HepG2 (cell line): ENCODE data around the gene PGC. TPM values are rescaled to one million over a fixed set of nuclear protein-coding genes. Genes with fewer than 3 reads are reported as not detected.

Source experiments
- ATF6 ChIP-seq: sonication (generic); formaldehyde crosslinking; conservative IDR thresholded peaks from 2 replicates; pipeline ENCODE4 v1.4.0; 2020; ENCODE audit warnings: missing genetic modification reagents
- HMG20B ChIP-seq: conservative IDR thresholded peaks from 2 replicates; pipeline ENCODE4 v1.6.1; 2016; ENCODE audit warnings: missing genetic modification reagents, missing compliant biosample characterization
- KDM2A ChIP-seq: sonication (generic); formaldehyde crosslinking; IDR thresholded peaks from 2 replicates; pipeline ENCODE4 v1.4.0; 2020; ENCODE audit warnings: low read depth, missing genetic modification reagents, borderline replicate concordance
- PRMT3 ChIP-seq: sonication (generic); formaldehyde crosslinking; IDR thresholded peaks from 2 replicates; pipeline ENCODE4 v1.8.1; 2022; ENCODE audit warnings: low read depth, mild to moderate bottlenecking, moderate library complexity, missing genetic modification reagents, borderline replicate concordance
- SNAPC5 ChIP-seq: sonication (generic); formaldehyde crosslinking; IDR thresholded peaks from 2 replicates; pipeline ENCODE4 v1.8.1; 2023; ENCODE audit warnings: mild to moderate bottlenecking, missing genetic modification reagents, borderline replicate concordance
- THAP9 ChIP-seq: sonication (generic); formaldehyde crosslinking; IDR thresholded peaks from 2 replicates; pipeline ENCODE4; 2020; ENCODE audit warnings: missing genetic modification reagents, mild to moderate bottlenecking, borderline replicate concordance
- ZBTB21 ChIP-seq: sonication (generic); formaldehyde crosslinking; IDR thresholded peaks from 2 replicates; pipeline ENCODE4 v1.4.0; 2020; ENCODE audit warnings: missing genetic modification reagents
- ZBTB8A ChIP-seq: sonication (generic); formaldehyde crosslinking; IDR thresholded peaks from 2 replicates; pipeline ENCODE4 v1.4.0; 2020; ENCODE audit warnings: mild to moderate bottlenecking, low read depth, missing genetic modification reagents, borderline replicate concordance
- ZNF251 ChIP-seq: sonication (generic); formaldehyde crosslinking; IDR thresholded peaks from 2 replicates; pipeline ENCODE4 v1.9.0; 2021; ENCODE audit warnings: mild to moderate bottlenecking, missing genetic modification reagents
- ZNF253 ChIP-seq: sonication (generic); formaldehyde crosslinking; IDR thresholded peaks from 2 replicates; pipeline ENCODE4 v1.8.0; 2022; ENCODE audit warnings: mild to moderate bottlenecking, missing genetic modification reagents, borderline replicate concordance
- ZNF335 ChIP-seq: sonication (generic); formaldehyde crosslinking; IDR thresholded peaks from 2 replicates; pipeline ENCODE4 v1.4.0; 2020; ENCODE audit warnings: missing genetic modification reagents
- ZNF672 ChIP-seq: sonication (generic); formaldehyde crosslinking; IDR thresholded peaks from 2 replicates; pipeline ENCODE4 v1.8.1; 2022; ENCODE audit warnings: missing genetic modification reagents
- ZNF850 ChIP-seq: sonication (generic); formaldehyde crosslinking; conservative IDR thresholded peaks from 2 replicates; pipeline ENCODE4 v1.9.0; 2021; ENCODE audit warnings: mild to moderate bottlenecking, missing genetic modification reagents
- ZNF878 ChIP-seq: sonication (generic); formaldehyde crosslinking; IDR thresholded peaks from 2 replicates; pipeline ENCODE4 v1.8.1; 2023; ENCODE audit warnings: mild to moderate bottlenecking, missing genetic modification reagents, moderate library complexity
- polyA plus RNA-seq, 8 experiments: library from polyadenylated mRNA; depleted of rRNA in 3 of 8; stranded (reverse) in 7 of 8; unstranded in 1 of 8; fragments of >200 nt; fragmentation: Illumina TruSeq in 4 of 8; extraction: Trizol in 4 of 8; gene quantifications; 2 replicates each; pipeline versions ENCODE4 v1.2.1 to v1.2.3, GENCODE V29; 2011 to 2016; ENCODE audit warnings: low read depth in 4 of 8, missing spikeins in 1 of 8, mixed read lengths in 1 of 8; ENCODE audit not compliant: insufficient read depth in 1 of 8
- total RNA-seq, 5 experiments: library from RNA; depleted of rRNA; stranded (reverse); fragments of >200 nt; fragmentation: Illumina TruSeq; extraction: Trizol; gene quantifications; 2 replicates each; pipeline ENCODE4 v1.2.3, GENCODE V29; 2016; ENCODE audit warnings: low read depth in 1 of 5
- TF ChIP-seq, protein P1 (sequence below): sonication (generic); formaldehyde crosslinking; IDR thresholded peaks from 2 replicates; pipeline ENCODE4 v1.4.0; 2020; ENCODE audit warnings: missing genetic modification reagents, borderline replicate concordance
- TF ChIP-seq, protein P2 (sequence below): sonication (generic); formaldehyde crosslinking; IDR thresholded peaks from 2 replicates; pipeline ENCODE4 v1.4.0; 2020; ENCODE audit warnings: missing genetic modification reagents, mild to moderate bottlenecking, borderline replicate concordance

PGC gene
- total and polyA plus RNA-seq, 2 of the 13 experiments (the other 11 are each of a cell fraction or from before 2014, with no cell fraction given) = 426 to 502 TPM

DNA sequence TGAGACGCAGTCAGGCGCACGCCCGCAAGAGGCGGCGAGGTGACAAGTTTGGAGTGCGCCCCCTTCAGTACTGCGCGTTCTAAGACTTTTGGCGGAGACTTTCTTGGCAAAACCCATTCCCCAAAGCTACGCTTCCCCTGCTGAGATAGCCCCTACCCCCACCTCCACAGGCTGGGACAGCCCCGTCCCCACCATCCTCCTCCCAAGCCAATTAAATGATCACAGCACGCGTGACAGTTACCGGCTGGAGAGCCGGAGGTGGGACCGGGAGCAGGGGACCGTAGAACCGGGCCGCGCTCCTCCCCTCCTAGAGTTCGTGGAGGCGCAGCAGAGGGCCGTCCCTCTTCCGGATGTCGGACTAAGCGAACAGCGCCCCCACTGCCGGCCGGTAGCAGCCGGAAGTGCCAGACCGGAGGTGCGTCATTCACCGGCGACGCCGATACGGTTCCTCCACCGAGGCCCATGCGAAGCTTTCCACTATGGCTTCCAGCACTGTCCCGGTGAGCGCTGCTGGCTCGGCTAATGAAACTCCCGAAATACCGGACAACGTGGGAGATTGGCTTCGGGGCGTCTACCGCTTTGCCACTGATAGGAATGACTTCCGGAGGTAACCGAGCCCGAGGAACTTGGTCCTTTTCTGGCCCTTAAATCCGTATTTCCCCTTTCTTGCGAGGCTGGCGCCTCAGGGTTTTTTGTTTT lies 40.2 kb upstream of the PGC start, which contains the start of gene TOMM6 (continued):
- TF ChIP-seq, protein P1, sequence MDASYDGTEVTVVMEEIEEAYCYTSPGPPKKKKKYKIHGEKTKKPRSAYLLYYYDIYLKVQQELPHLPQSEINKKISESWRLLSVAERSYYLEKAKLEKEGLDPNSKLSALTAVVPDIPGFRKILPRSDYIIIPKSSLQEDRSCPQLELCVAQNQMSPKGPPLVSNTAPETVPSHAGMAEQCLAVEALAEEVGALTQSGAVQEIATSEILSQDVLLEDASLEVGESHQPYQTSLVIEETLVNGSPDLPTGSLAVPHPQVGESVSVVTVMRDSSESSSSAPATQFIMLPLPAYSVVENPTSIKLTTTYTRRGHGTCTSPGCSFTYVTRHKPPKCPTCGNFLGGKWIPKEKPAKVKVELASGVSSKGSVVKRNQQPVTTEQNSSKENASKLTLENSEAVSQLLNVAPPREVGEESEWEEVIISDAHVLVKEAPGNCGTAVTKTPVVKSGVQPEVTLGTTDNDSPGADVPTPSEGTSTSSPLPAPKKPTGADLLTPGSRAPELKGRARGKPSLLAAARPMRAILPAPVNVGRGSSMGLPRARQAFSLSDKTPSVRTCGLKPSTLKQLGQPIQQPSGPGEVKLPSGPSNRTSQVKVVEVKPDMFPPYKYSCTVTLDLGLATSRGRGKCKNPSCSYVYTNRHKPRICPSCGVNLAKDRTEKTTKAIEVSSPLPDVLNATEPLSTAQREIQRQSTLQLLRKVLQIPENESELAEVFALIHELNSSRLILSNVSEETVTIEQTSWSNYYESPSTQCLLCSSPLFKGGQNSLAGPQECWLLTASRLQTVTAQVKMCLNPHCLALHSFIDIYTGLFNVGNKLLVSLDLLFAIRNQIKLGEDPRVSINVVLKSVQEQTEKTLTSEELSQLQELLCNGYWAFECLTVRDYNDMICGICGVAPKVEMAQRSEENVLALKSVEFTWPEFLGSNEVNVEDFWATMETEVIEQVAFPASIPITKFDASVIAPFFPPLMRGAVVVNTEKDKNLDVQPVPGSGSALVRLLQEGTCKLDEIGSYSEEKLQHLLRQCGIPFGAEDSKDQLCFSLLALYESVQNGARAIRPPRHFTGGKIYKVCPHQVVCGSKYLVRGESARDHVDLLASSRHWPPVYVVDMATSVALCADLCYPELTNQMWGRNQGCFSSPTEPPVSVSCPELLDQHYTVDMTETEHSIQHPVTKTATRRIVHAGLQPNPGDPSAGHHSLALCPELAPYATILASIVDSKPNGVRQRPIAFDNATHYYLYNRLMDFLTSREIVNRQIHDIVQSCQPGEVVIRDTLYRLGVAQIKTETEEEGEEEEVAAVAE = peak; percentile 86; the same call in 1 of the 2 replicates
- TF ChIP-seq ZNF878 (CRISPR knock-in tag) (no peak), ZNF335 (CRISPR knock-in tag) (no peak; the same call in 1 of the 2 replicates), HMG20B (CRISPR knock-in tag) (peak; percentile 69), ZNF251 (CRISPR knock-in tag) (no peak), ZNF850 (CRISPR knock-in tag) (no peak; the same call in 1 of the 2 replicates), ATF6 (CRISPR knock-in tag) (no peak), SNAPC5 (CRISPR knock-in tag) (peak; percentile 78; the same call in 1 of the 2 replicates), ZBTB21 (CRISPR knock-in tag) (0 out of 2 replicates have a peak, but pooled peaks have one; percentile 61), ZNF672 (CRISPR knock-in tag) (no peak), THAP9 (CRISPR knock-in tag) (peak; percentile 99), ZNF253 (no peak; the same call in 1 of the 2 replicates), ZBTB8A (CRISPR knock-in tag) (no peak), KDM2A (CRISPR knock-in tag) (peak; percentile 100), PRMT3 (CRISPR knock-in tag) (0 out of 2 replicates have a peak, but pooled peaks have one; percentile 74)
- TF ChIP-seq, protein P2, sequence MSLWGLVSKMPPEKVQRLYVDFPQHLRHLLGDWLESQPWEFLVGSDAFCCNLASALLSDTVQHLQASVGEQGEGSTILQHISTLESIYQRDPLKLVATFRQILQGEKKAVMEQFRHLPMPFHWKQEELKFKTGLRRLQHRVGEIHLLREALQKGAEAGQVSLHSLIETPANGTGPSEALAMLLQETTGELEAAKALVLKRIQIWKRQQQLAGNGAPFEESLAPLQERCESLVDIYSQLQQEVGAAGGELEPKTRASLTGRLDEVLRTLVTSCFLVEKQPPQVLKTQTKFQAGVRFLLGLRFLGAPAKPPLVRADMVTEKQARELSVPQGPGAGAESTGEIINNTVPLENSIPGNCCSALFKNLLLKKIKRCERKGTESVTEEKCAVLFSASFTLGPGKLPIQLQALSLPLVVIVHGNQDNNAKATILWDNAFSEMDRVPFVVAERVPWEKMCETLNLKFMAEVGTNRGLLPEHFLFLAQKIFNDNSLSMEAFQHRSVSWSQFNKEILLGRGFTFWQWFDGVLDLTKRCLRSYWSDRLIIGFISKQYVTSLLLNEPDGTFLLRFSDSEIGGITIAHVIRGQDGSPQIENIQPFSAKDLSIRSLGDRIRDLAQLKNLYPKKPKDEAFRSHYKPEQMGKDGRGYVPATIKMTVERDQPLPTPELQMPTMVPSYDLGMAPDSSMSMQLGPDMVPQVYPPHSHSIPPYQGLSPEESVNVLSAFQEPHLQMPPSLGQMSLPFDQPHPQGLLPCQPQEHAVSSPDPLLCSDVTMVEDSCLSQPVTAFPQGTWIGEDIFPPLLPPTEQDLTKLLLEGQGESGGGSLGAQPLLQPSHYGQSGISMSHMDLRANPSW = peak; percentile 91; the same call in 1 of the 2 replicates
